NCI-H69 (cell line): ENCODE results near the gene ADGRB2.

Experiments used
- DNase-seq: peaks from one replicate; lab custom pipeline; 2025; lab: John Stamatoyannopoulos, UW

The ADGRB2 gene

DNA sequence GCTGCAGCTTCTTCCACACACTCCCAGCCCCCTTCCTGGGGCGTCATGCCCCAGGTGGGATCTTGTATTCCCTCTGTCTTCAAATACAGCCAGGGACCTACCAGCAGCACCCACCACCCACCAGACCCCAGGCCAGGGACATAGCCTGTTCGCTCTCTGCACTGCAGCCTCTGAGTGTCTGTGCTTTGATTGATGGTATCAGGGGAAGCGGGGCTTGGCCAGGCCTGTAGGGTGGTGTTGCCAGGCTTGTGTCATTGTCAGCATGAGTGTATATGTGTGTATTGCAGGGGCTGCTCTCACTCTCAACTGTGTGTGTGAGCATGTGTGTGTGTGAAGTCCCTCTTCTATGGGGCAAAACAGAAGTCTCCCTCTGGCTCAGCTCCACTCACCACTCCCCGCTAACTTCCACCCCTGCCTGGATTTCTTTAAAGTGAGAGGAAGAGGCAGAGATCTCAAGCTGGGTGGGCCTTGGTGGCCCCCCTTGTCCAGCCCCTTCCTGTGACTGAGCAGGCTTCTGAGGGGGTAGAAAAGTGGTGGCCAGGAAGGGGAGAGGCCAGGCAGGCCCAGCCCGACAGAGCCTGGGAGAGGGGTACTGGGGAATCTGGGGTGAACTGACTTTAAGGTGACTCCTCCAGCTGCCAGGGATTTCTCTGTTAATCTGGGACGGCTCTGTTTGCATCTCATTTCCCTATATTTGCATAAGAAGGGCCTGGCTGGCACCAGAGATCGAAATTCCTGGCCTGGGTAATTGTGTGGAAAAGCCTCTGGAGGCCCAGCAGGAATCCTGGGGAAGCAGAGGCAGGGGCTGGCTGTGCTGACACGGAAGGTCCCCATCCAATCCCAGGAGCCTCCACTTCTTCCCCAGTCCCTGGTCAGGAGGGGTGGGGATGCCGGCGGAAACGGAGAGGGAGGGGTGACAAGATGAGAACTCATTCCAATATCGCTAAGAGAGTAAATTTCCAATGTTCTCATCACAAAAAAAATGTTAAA, 18.6 kb upstream of the ADGRB2 start:
- peak; percentile 8 for DNase-seq

DNA sequence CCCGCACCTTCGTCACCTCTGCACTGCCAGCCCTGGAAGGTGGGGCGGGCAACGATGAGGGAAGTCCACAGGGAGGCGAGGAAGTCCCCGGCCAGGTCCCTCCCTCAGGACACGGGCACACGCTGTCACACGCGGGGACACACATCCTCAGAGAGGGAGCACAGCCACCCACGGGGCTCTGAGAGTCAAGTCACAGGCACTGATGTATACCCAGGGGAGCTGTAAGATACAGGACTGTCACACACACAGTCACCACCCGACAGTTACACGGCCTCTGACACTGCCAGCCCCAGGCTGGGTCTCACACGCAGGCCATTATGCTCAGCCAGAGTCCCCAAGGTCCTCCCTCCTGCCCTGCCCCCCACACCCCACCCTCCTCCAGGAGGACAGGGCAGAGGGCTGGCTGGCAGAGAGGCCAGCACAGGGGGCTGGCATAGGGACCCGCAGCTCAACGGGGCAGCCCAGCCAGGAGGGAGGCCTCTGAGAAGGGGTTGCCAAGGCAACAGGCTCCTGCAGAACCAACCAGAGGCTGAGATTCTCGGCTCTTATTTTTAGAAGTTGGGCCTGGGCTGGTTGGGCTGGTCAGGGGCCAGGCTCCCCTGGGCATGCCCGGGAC, 17.7 kb upstream of the ADGRB2 start:
- DNase-seq: no peak

DNA sequence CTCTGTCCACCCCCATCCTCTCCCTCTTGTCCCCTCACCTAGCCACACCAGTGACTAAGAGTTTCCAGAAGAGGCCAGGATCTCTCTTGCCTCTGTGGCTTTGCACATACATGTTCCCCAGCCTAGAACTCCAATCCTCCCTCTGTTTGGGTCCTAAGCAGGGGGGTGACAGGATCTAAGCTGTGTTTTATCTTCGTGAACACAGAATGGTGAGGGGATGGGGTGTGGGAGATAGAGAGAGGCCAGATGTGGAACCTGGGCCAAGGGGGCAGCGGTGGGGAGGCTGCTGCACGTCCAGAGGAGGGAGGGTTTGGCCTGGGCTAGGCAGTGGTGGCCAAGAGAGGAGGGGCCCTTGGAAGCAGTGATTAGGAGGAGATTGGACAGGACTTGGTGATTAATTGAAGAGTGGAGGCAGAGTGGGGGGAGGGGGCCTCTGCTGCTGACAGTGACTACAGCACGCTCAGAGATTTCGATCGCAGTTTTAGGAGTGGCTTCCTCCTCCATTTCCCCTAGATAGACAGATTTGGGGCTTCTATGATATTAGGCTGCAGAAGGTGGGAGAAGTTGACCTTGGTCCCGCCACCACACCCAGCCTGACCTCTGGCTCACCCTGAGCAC, 17.1 kb upstream of the ADGRB2 start:
- DNase-seq: no peak

GRCh38 chr1:31780632-31781031, 16.5 kb upstream of the ADGRB2 start:
- DNase-seq: no peak

- peak; percentile 16 for DNase-seq
These were observed 15.5 kb upstream of the ADGRB2 start for GRCh38 chr1:31779687-31780086.

GRCh38 chr1:31778763-31779488, 14.8 kb upstream of the ADGRB2 start:
- DNase-seq: no peak

GRCh38 chr1:31776516-31776915, 12.4 kb upstream of the ADGRB2 start:
- DNase-seq: no peak

DNA sequence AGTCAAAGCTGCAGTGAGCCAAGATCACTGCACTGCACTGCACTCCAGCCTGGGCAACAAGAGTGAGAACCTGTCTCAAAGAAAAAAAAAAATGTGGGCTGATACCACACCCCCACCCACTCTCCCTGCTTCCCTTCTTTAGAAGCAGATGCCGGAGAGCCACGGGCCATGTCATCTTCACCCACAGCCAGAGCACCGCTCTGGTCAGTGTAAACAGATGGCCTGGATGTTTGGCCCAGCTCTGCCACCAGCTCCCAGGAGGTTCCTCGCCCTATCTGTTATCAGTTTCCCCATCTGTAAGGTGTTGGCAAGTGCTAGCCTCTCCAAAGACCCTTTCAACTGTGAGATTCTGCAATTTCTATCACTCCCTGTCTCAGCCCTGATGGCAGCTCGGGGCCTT, 11.9 kb upstream of the ADGRB2 start:
- no peak for DNase-seq

GRCh38 chr1:31775210-31775999, 11.3 kb upstream of the ADGRB2 start:
- DNase-seq: peak; percentile 28

DNA sequence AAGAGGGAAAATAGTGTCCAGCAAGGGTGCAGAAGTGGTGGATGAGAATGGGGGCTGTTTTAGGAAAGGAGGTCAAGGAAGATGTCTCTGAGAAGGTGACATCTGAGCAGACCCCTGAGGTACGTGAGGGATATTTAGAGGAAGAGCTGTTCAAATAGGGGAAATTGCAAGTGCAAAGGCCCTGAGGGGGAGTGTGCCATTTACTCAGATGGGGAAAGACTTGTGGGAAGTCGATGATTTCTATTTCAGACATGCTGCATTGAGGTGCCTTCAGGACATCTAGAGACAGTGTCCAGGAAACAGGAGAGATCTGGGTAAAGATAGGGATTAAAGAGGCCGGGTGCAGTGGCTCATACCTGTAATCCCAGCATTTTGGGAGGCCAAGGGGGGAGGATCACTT, 10.4 kb upstream of the ADGRB2 start:
- DNase-seq: no peak

DNA sequence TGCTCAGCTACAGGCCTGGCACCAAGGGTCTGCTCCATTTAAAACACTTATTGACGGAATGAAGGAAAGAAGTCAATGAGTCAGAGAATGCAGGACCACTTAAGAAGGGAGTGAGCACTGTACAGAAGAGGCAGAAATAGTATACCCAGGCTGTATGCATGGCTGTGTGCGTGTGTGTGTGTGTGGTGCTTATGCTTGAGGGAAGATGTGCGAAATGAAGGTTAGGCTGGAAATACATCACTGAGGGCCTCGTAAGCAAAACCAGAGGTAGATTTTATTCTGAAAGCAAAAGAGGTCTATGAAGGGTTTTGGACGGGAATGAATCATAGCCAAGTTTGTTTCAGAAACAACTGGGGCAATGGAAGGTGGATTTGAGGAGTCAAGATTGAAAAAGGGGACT, 9.7 kb upstream of the ADGRB2 start:
- DNase-seq: no peak

- DNase-seq: no peak
These were observed 8.6 kb upstream of the ADGRB2 start for GRCh38 chr1:31772669-31773248.

DNA sequence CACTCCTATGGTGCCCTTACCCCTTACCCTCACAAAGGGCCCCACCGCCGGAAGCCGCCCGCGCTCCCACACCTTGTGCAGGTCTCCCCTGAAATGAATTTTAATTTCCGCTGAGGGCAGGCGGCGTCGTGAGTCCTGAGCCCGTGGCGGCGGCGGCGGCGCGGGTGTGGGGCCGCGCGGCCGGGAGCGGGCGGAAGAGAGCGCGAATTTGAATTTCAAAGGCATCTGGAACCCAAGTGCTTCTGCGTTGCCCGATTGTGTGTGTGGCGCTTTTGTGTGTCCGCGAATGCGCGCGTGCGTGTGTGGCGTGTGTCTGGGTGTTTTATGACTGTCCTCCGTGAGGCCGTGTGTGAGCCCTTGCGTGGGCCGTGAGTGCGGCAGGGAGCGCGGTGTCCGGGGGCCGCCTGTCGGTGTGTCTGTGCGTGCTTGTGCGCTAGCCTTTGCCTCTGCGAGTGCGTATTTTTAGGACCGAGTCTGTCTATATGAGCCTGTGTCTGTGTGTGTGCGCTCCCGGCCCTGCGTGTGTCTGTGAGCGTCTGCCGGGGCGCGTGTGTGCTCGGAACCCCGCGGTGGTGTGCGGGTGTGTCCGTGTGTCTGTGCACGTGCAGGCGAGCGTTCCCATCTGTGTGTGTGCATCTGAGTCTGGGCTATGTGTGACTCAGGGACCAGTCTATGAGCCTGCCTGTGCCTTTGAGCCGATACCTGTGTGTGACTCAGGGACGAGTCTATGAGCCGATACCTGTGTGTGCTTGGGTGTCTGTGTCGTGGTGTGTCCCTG, 7.9 kb upstream of the ADGRB2 start:
- no peak for DNase-seq

DNA sequence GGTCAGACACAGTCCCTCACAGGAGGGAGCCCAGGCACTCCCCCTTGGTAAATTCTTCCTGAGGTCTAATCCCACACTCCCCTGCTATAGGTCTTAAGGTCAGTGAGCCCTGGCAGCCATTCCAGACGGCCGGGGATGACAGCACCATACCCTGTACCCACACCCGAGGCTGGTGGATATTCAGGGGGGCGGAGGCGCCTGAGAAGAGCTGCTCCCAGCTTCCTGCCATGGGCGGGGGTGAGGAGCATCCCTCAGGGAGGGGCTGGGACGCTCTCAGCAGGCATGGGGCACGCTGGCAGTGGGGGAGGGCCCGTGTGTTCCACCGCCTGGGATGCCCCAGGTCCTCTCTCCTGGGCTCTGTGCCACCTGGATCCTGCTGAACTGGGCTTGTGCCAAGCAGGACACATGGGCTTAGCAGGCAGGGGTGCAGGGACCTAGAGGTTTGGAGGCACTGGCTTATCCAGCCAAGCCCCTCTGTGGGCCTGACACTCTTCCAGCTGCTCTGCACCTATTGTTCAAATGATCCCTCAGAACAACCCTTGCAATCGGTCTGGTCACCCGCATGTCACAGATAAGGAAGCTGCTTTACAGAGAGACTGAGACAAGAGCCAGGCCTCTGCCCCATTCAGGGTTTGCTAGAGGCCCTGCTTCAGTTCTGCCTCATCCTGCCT, 5.7 kb upstream of the ADGRB2 start:
- peak; percentile 88 for DNase-seq

DNA sequence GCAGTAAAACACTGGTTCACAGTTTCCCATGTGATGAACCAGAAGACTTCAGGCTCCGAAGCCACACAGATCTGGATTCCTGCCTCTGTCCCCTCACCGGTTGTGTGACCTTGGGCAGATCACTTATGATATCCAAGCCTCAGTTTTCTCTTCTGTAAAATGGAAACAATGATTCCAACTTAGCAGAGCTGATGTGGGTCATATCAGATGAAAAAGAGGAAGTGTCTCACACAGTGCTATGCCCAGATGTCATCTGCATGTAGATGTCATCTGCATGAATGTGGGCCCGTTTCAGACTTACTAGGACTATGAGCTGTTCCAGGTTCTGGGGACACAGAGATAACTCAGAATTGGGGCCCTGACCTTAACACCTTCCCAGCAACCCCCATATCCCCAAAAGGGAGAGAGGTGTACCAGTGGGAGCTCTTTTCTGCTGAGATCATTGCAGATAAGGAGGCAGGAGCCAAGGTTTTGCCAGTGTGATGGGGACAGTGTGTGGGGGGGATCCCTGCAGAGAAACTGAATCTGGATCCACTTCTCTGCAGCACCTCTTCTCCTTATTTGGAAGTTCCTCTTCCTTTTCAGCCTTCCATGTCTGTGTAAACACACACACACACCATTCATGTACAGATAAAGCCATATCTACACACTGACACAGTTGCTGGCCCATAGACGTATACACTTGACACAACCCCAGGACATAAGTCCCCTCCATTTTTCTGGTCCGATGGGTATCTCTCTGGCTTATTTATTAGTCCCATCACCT, 5.0 kb upstream of the ADGRB2 start:
- peak; percentile 62 for DNase-seq

- DNase-seq: no peak
These were observed 4.3 kb upstream of the ADGRB2 start for GRCh38 chr1:31768407-31768907.

DNA sequence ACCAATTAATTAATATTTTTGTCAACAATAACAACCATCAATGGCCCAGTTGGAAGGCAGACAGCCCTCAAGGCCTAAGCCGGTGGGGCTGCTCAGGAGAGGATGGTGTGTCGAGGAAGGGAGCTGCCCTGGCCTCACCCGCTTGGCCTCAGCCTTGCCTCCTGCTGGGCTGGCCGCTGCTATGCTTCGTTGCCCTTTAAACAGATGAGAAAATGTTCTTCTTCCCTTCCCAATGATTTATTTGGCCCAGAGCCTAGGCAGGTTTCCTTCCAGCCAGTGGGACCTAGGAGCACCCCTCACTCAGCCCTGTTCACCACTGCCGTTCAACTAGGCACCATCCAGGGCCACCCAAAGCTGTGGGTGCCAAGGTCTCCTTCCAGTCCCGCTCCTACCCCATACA, 3.1 kb upstream of the ADGRB2 start:
- peak; percentile 36 for DNase-seq

- no peak for DNase-seq
These were observed 1.4 kb upstream of the ADGRB2 start for GRCh38 chr1:31765516-31765915.

DNA sequence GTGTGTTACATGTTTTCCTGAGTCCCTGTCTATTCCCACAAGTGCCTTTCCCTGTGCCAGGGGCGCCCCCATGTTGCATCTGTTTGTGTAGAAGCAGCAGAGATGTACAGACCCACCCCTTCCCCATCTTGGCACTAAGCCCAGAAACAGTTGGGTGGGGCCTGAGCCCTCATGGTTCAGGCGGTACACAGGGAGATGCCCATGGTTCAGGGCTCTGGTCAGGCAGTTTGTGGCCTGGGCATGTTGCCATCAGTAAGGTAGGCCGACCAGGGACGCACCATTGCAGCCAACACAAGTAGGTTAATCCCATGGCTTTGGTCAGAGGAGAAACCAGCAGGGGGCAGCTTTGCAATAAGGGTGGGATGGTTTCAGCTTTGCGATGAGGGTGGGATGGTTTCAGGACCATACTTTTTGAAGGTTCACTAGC, 914 bp upstream of the ADGRB2 start:
- peak; percentile 85 for DNase-seq
